Activated naive CD8-positive, alpha-beta T cell (primary cell): Measurements from ENCODE around the gene SRGN.
"Not testable (repeated sequence)": the region's sequence is repeated elsewhere in the genome, so short reads cannot be mapped to it uniquely, and the experiment has no call there.

Experiments
- H3K27ac Mint-ChIP-seq: one replicate; pipeline ENCODE4 v1.8.0; 2021; ENCODE audit warnings: mixed read lengths
- H3K27me3 Mint-ChIP-seq: one replicate; pipeline ENCODE4 v1.8.0; 2021; ENCODE audit warnings: mixed read lengths
- H3K36me3 Mint-ChIP-seq: one replicate; pipeline ENCODE4 v1.8.0; 2021; ENCODE audit warnings: mixed read lengths
- H3K4me1 Mint-ChIP-seq: one replicate; pipeline ENCODE4 v1.8.0; 2021; ENCODE audit warnings: low read depth, mixed read lengths
- H3K4me3 Mint-ChIP-seq: one replicate; pipeline ENCODE4 v1.8.0; 2021; ENCODE audit warnings: mild to moderate bottlenecking, mixed read lengths
- H3K9me3 Mint-ChIP-seq: one replicate; pipeline ENCODE4 v1.8.0; 2021; ENCODE audit warnings: low read depth, mixed read lengths

Gene SRGN, protein sequence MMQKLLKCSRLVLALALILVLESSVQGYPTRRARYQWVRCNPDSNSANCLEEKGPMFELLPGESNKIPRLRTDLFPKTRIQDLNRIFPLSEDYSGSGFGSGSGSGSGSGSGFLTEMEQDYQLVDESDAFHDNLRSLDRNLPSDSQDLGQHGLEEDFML

DNA sequence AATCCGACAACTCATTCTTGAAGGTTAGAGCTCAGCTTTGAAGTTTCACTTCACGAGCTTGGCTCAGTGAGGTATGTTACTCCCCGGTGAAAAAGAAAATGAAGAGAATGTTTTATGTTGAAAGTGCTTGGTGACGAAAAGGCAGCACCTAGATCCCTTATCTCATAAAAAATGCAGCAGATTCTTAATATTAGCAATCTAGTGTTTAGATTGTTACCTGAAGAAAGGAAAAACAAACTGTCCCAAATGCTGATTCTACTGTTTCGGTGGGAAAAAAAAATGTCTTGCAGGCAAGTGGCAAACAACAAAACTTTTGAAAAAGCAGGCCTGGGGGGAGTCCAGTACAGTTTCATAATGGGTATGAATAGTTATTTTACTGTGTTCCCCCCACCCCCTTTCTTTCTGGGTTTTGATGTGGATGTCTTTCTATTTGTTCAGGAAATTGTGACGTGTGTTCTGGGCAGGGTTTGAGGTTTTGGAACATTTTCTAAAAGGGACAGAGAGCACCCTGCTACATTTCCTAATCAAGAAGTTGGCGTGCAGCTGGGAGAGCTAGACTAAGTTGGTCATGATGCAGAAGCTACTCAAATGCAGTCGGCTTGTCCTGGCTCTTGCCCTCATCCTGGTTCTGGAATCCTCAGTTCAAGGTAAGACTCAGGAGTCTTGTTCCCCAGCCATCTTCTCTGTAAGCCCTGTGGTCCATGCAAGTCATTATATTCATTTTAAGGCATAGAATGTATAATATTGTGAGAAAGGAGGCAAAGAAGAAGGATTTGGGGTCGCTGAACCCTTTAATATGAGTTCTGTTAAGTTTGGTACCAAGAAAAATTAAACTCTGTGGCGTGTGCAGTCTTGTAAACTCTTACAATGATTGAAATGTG, at the start of gene SRGN:
TSS of gene SRGN (plus strand) at position 514 of the 881 bp plus-strand sequence. CDS start at position 569, 55 bp downstream.
- Mint-ChIP-seq H3K4me3 (peak within 1 kb of the TSS; percentile 96), H3K9me3 (no peaks in the 10 kb centered on the region), H3K27me3 (no peaks in the 10 kb centered on the region), H3K4me1 (peaks cover 56% of the 10 kb centered on the region), H3K36me3 (peaks cover 17% of the 10 kb centered on the region), H3K27ac (peak within 1 kb of the TSS; percentile 99)

DNA sequence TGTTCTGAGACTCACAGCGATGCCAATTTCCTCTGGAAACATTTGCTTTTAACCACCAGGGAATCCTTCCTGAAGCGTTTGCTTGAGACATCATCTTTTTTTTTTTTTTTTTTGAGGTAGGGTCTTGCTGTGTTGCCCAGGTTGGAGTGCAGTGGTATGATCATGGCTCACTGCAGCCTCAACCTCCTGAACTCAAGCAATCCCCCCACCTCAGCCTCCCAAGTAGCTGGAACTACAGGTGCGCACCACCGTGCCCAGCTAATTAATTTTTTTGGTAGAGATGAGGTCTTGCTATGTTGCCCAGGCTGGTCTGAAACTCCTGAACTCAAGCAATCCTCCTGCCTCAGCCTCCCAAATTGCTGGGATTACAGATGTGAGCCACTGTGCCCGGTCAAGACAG, 47.0 kb upstream of the SRGN start:
- peaks cover 22% of the 10 kb centered on the region for H3K4me1 Mint-ChIP-seq
- not testable (repeated sequence) for H3K27ac Mint-ChIP-seq, H3K36me3 Mint-ChIP-seq, H3K27me3 Mint-ChIP-seq, H3K9me3 Mint-ChIP-seq, H3K4me3 Mint-ChIP-seq

DNA sequence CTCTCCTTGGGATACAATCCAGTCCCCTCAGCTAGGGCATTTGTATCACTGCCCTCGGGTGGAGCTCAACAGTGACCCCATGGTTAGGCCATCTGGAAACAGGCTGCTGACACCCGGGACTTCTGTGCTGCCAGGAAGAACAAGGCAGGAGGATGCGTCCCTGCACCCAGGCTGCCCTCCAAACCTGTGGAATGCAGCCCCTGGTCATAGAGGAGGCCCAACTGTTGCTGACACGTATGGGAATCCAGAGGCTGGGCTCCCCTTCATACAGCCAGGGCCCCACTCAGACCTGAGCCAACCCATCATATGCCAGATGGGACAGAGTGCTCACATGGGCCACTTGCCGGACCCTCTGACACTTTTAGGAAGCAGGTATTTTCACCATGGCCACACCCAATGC, 45.5 kb upstream of the SRGN start:
- no peaks in the 10 kb centered on the region for H3K27me3 Mint-ChIP-seq
- H3K4me3 Mint-ChIP-seq, result no peak overlapping the region
- H3K27ac Mint-ChIP-seq, result no peak overlapping the region
- H3K36me3 Mint-ChIP-seq, result peaks cover 2% of the 10 kb centered on the region
- no peaks in the 10 kb centered on the region for H3K9me3 Mint-ChIP-seq
- H3K4me1 Mint-ChIP-seq, result peaks cover 27% of the 10 kb centered on the region

DNA sequence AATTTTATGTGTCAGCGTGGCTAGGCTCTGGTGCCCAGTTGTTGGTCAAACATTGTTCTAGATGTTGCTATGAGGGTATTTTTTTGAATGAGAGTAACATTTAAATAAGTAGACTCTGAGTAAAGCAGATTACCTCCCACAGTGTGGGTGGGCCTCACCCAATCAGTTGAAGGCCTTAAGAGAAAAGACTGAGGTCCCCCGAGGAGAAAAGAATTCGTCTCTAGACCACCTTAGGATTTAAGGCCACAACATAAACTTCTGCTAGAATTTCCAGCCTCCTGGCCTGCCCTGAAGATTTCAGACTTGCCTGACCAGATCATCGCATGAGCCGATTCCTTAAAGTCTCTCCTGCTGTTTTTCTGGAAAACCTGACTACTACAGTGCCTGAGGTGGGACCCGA, 45.1 kb upstream of the SRGN start:
- no peaks in the 10 kb centered on the region for H3K9me3 Mint-ChIP-seq
- H3K4me1 Mint-ChIP-seq, result peaks cover 27% of the 10 kb centered on the region
- no peak overlapping the region for H3K4me3 Mint-ChIP-seq
- peaks cover 2% of the 10 kb centered on the region for H3K36me3 Mint-ChIP-seq
- H3K27ac Mint-ChIP-seq, result no peak overlapping the region
- no peaks in the 10 kb centered on the region for H3K27me3 Mint-ChIP-seq

DNA sequence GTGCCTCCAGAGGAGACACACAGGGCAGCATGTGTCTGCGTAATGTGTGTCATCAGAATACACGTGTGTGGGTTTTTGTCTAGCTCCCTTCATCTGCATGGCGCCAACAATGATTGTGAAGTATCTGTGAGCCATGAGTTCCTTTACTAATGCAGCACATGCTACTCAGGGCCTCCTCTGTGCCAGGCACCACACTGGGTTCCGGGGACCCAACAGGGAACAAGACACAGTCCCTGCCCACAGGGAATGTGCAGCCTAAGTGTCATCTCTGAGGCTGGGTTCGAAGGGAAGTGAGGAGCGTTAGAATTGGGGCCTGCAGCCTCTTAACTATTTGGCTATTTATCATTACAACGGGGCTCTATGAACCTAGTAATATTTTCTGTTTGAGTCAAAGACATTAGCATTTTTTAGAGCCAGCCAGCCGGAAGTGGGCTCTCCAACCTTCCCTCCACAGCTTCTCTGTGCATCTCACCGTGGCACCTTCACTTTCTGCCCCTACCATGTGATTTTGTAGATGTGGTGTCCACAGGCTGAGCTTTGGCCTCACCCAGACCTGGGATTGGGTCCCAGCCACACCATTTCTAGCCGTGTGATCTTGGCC, 43.9 kb upstream of the SRGN start:
- peak overlapping the region; percentile 37 for H3K4me3 Mint-ChIP-seq
- no peaks in the 10 kb centered on the region for H3K9me3 Mint-ChIP-seq
- H3K36me3 Mint-ChIP-seq, result peaks cover 2% of the 10 kb centered on the region
- H3K27ac Mint-ChIP-seq, result peak overlapping the region; percentile 96
- no peaks in the 10 kb centered on the region for H3K27me3 Mint-ChIP-seq
- peaks cover 29% of the 10 kb centered on the region for H3K4me1 Mint-ChIP-seq

DNA sequence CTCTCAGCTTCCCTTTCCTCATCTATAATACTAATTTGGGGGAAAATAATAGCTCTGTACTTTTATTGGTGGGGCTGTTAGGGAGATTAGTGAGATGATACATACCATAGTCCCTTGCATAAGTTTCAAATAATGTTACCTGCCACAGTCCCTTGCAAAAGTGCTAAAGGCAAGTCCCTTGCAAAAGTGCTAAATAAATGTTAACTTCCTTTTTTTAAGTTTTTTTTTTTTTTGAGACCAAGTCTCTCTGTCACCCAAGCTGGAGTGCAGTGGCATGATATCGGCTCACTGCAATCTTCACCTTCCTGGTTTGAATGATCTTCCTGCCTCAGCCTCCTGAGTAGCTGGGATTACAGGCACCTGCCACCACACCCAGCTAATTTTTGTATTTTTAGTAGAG, 43.4 kb upstream of the SRGN start:
- peak overlapping the region; percentile 96 for H3K27ac Mint-ChIP-seq
- H3K27me3 Mint-ChIP-seq, result no peaks in the 10 kb centered on the region
- peaks cover 2% of the 10 kb centered on the region for H3K36me3 Mint-ChIP-seq
- H3K9me3 Mint-ChIP-seq, result no peaks in the 10 kb centered on the region
- peaks cover 29% of the 10 kb centered on the region for H3K4me1 Mint-ChIP-seq
- H3K4me3 Mint-ChIP-seq, result peak overlapping the region; percentile 37

DNA sequence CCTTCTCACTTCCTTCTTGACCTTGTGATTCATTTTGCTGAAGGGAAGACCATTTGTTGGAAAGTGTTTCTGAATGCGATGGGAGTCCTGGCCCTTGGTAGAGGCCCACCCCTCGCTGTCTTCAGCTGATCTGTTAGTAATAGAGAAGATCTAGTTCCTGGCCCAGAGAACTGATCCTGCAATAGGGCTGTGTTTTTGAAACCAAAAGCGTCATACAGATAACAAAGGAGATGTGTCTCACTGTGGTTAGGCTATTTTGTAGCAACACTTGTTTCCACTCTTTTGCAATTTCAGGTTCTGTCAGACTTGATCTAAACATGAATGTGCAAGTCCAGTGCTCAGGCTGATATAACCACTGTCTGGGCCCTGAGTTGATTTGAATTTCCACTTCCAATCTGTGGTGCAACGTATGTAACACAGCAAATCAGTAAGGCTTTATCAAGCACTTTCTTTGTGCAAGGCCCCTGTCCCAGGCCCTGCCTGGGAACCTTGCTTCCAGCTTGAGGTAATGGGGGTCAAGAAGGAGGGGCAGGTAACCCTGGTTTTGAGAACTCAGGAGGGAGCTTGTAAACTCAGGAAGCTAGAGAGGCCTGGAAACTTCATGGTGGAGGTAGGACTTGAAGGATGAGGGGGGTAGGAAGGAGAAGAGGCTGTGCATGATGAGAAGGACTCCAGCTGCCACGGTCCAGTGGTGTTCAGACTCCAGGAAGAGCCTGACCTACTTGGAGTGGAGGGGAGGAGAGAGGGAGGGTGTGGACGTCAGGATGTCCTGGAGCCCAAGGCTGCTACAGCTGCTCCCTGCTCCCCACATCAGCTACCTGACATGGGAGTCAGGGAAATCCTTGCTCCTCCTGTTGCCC, 42.2 kb upstream of the SRGN start:
- Mint-ChIP-seq H3K27me3 (no peaks in the 10 kb centered on the region), H3K4me3 (peak overlapping the region; percentile 64), H3K4me1 (peaks cover 29% of the 10 kb centered on the region), H3K9me3 (no peaks in the 10 kb centered on the region), H3K36me3 (peaks cover 2% of the 10 kb centered on the region), H3K27ac (peak overlapping the region; percentile 96)

DNA sequence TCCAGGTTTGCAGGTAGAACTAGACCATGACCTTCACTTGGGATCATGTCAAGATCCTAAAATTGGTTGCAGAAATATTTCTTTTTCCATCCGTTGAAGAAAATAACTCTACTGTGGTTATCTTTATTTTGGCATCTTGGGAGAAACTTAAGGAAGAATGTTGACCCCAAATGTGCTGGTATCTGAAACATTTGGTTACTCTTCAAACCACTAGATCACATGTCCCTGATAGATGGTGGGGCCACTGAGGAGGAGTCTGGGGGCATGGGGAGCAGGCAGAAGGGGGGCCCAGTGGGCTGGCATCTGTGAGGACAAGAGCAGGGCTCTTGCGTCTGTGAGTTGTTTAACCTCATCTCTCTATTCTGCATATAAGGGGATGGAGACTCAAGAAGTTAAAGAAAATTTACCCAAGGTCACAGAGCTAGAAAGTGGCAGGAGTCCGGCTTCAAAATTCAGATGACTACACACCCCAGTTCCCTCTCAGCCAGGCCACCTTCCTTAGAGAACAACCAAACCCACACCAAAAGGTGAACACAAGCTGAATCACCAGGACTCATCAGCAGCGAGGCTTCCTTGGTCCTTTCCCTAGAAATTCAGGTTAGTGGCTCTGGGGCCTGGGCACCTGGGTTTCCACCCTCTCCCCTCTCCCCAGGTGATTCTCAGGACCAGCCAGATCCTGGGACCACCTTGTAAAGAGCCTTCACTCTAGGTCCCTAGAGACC, 40.6 kb upstream of the SRGN start:
- peaks cover 29% of the 10 kb centered on the region for H3K4me1 Mint-ChIP-seq
- H3K27ac Mint-ChIP-seq, result no peak overlapping the region
- no peak overlapping the region for H3K4me3 Mint-ChIP-seq
- H3K36me3 Mint-ChIP-seq, result peaks cover 2% of the 10 kb centered on the region
- no peaks in the 10 kb centered on the region for H3K9me3 Mint-ChIP-seq
- no peaks in the 10 kb centered on the region for H3K27me3 Mint-ChIP-seq

DNA sequence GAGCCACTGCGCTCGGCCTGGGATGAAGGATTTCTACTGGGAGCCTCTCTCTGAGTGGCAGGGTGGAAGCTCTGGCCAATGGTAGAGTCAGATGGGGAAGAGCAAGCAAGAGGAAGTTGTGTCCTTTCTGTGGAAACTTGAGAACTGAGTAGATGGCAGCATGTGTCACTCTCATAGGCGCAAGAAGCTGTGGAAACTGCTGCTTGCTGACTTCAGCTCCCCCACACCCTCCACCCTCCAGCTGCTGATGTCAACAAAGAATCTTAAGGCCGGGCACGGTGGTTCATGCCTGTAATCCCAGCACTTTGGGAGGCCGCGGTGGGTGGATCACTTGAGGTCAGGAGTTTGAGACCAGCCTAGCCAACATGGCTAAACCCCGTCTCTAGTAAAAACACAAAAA, 39.8 kb upstream of the SRGN start:
- no peaks in the 10 kb centered on the region for H3K27me3 Mint-ChIP-seq
- peaks cover 29% of the 10 kb centered on the region for H3K4me1 Mint-ChIP-seq

DNA sequence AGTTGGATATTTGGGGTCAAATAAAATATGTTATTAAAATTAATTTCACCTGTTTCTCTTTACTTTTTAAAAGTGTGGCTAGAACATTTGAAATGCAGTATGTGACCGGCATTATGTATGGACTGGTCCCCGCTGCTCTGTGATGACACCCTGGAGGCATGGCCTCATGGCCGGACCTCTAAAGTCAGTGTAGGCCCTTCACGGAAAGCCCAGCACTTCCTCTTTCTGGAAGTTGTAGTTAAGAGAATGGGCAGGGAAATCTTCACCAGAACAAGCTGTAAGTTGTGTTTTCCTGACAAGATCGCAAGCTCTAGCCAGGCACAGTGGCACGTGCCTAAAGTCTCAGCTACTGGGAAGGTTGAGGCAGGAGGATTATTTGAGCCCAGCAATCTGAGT, 38.3 kb upstream of the SRGN start:
- Mint-ChIP-seq H3K4me3 (no peak overlapping the region), H3K4me1 (peaks cover 20% of the 10 kb centered on the region), H3K27ac (no peak overlapping the region)

More for the DNA sequence above, 39.8 kb upstream of the SRGN start:
- H3K36me3 Mint-ChIP-seq, result peaks cover 2% of the 10 kb centered on the region
- H3K4me3 Mint-ChIP-seq, result no peak overlapping the region
- H3K9me3 Mint-ChIP-seq, result no peaks in the 10 kb centered on the region
- H3K27ac Mint-ChIP-seq, result peak overlapping the region; percentile 22

DNA sequence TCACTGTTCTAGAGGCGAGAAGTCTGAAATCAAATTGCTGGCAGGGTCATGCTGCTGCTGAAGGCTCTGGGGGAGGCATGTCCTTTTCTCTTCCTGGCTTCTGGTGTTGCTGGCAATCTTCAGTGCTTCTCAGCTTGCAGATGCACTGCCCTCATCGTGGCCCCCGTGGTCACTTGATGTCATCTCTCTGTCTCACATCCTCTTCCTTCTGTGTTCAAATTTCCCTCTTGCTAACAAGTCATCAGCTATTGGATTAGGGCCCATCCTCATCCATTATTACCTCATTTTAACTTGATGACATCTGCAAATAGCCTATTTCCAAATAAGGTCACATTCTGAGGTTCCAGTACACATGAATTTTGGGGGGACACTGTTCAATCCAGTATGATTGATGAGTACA, 36.6 kb upstream of the SRGN start:
- Mint-ChIP-seq H3K4me3 (no peak overlapping the region), H3K27me3 (no peaks in the 10 kb centered on the region), H3K36me3 (peaks cover 2% of the 10 kb centered on the region), H3K4me1 (peaks cover 18% of the 10 kb centered on the region), H3K27ac (no peak overlapping the region), H3K9me3 (no peaks in the 10 kb centered on the region)

More for the DNA sequence above, 38.3 kb upstream of the SRGN start:
- peaks cover 2% of the 10 kb centered on the region for H3K36me3 Mint-ChIP-seq
- no peaks in the 10 kb centered on the region for H3K27me3 Mint-ChIP-seq
- H3K9me3 Mint-ChIP-seq, result no peaks in the 10 kb centered on the region

DNA sequence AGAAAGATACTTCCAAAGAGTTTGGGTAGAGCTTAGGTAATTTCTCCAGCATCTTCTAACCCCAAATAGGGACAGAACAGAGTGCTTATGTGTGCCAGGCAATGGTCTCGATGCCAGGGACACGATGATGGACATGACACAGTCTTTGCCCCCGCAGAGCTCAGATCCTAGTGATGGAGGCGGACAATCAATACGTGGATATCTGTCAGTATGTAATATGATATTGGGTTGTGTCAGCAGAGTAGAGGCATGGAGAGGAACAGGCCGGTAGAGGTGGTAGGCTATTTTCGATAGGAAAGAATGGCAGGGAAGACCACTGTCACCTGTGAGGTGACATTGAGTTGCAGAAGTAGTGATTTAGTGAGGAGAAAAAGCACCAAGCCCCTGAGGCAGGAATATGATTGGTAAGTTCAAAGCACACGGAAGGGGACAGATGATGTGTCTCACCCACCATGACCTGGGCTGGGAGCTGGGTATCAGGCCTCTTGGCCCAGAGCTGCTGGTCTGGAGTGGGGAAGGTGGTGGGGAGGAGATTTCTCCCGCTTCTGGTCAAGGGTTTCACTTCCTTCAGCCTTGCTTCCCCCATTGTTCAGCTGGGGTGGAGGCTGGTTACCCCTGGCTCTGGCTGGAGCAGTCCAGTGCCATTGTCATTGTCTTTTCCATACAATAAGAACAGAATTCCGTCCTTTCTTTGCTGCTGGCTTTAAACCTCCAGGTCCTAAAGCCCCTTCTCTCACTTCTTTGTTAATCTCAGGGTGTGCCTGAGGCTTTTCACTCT, 36.0 kb upstream of the SRGN start:
- H3K27ac Mint-ChIP-seq, result no peak overlapping the region
- H3K4me3 Mint-ChIP-seq, result no peak overlapping the region
- H3K9me3 Mint-ChIP-seq, result no peaks in the 10 kb centered on the region
- H3K36me3 Mint-ChIP-seq, result no peaks in the 10 kb centered on the region
- peaks cover 21% of the 10 kb centered on the region for H3K4me1 Mint-ChIP-seq
- no peaks in the 10 kb centered on the region for H3K27me3 Mint-ChIP-seq

DNA sequence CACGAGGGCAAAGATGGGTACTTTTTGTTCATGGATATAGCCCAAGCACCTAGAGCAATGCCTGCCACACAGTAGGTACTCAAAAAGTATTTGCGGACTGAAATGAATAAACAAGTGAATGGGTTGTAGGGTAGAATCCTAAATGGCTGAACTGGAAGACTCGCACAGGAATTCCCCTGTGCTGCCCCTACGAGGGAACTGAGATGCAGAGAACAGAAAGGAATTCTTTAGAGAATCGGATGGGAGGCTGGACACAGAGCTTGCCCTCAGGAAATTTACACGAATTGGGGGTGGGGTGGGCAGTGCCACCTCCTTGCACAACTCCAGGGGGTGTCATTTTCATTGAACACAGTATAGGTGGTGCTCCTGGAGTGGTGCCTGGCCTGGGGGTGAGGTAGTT, 35.2 kb upstream of the SRGN start:
- Mint-ChIP-seq H3K27ac (no peak overlapping the region), H3K27me3 (no peaks in the 10 kb centered on the region), H3K4me3 (no peak overlapping the region), H3K36me3 (no peaks in the 10 kb centered on the region), H3K4me1 (peaks cover 29% of the 10 kb centered on the region), H3K9me3 (no peaks in the 10 kb centered on the region)
